Nucleus accumbens (tissue), 56 donors: ENCODE results near the gene DNAH6.
A peak's percentile ranks its signal among the peaks of the same experiment; 100 is the strongest.
"Not testable (repeated sequence)": the region's sequence is repeated elsewhere in the genome, so short reads cannot be mapped to it uniquely, and the experiment has no call there.

Source experiments
- DNase-seq, 56 donors: peaks; one replicate each; lab custom pipeline; 2025; lab: John Stamatoyannopoulos, UW

The DNAH6 gene

GRCh38 chr2:84498150-84498799, 18.0 kb upstream of the DNAH6 start:
- no peak for DNase-seq

DNA sequence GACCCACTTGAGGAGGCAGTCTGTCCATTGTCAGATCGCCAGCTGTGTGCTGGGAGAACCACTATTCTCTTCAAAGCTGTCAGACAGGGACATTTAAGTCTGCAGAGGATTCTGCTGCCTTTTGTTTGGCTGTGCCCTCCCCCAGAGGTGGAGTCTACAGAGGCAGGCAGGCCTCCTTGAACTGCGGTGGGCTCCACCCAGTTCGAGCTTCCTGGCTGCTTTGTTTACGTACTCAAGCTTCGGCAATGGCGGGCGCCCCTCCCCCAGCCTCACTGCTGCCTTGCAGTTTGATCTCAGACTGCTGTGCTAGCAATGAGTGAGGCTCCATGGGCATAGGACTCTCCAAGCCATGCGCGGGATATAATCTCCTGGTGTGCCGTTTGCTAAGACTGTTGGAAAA, 5.3 kb upstream of the DNAH6 start:
- DNase-seq: not testable (repeated sequence)

DNA sequence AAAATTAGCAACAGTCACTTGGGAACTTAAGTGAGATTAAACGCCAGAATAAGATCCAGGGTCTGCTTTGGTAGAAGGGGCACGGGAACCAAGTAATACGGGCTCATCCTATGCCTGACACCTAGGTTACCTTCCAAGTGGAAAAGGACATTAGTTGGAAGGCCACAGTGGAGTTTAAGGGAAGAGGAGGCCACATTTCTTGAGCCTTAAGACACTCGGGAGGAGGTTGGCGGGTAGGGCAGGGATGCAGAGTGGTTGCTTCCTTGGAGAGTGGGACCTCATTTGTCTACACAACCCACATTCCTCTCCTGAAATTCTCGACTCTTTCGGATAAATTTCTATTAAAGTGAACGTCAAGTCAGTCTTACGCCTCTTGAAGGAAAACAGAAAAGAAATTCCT, 510 bp upstream of the DNAH6 start:
- DNase-seq: no peak

DNA sequence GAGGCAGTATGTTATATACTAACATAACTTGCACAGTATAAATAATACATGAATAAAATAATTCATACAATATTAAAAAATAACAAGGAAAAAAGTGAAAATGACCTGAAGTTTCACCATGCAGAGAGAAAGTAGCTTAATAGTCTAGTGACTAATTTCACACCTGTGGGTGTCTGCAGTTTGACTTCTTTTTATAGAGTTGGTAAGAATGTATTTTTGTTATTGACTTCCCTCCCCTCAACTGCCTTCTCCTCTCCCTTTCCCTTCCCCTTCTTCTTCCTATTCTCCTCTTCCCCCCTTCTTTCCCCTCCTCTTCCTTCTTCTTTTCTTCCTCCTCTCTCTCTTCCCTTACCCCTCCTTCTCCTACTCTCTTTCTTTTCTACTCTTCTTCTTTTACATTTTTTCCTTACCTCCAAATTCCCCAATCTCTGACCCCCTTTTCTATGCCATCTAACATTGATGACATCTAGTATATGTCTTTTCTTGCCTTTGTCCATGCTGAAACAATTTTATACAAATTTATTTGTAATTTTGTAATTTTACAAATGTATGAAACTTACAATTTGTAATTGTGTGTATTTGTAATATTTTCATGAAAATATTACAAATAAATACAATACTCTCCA, 3.1 kb downstream of the DNAH6 start:
- no peak for DNase-seq

GRCh38 chr2:84526562-84526961, 10.3 kb downstream of the DNAH6 start:
- peak in 2 of 56 donors; percentile 0 to 15 for DNase-seq

DNA sequence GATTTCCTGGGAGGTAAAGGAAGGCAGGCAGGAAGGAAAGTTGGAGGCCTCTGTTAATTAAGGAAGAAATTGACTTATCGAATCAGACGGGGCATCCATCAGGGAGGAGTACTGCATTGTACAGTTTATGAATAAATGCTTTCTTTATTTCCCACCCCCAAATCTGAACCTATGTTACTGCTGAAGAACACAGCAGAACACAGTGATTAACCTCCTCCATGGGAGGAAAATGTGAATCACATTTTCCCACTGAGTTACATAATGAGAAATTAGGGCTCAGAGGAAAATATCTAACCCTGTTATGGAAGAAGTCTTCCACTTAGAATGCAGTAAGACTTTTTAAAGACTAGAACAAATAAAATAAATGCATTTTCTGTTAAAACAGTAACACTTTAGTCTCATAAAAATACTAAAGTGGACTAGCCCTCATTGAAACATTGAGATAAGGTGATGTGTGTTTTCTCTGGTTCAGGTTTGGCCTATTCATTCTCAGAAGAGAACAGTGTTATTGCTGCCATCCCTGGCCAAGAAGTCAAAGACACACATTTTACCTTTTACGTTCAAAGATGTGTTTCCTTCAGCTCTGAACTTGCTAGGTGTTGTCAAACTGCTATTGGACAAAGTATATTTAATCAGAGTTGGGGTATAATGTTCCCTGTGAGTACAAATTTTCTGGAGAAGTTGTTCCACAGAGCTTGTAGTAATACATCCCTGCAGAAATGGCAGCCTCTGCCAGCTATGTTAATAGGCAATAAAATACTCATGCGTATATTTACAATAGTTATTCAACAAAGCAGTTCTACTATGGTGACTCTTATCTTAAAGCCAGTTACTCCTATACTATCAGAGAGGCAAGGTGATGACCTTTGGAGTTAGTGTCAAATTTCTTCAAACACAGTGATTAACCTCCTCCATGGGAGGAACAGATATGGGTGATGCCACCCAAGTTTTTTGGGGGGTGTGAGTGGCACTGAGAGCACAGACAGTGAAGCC, 11.1 kb downstream of the DNAH6 start:
- DNase-seq: peak in 1 of 56 donors; percentile 30

DNA sequence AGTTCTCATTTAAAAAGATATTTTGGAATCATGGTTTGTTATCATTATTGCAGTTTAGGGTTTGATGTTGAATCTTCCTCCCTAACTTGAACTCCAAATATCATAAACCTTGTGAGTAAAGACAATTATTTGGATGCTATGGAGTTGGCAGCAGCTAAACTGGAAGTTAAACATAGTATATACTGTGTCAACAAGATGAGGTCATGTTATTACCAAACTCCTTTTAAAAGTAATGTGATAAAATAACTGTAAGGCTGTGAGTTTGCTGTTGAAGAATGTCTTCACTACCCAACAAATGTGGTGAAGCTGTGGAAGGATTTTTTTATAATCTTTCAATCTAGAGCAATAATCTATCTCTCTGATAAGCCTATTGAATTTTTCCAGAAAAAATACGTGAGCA, 16.0 kb downstream of the DNAH6 start:
- DNase-seq: no peak

DNA sequence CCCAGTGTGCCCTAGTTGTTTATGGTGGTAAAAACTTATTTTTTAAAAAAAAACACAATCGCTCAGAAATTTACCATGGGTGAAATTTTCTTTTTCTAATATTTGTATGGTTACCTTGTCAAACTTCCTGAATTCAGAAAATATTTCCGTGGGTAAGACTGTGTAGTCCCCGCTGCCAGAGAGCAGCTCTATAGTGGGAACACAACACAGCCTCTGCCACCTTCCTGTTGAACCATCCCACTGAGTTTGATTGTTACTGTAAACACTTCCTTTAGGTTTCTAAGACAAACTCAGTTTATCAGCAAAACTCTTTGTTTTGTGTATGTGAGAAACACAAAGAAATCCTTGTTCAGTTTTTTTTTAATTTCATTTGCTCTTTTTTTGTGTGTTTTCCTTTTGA, 17.9 kb downstream of the DNAH6 start:
- no peak for DNase-seq

DNA sequence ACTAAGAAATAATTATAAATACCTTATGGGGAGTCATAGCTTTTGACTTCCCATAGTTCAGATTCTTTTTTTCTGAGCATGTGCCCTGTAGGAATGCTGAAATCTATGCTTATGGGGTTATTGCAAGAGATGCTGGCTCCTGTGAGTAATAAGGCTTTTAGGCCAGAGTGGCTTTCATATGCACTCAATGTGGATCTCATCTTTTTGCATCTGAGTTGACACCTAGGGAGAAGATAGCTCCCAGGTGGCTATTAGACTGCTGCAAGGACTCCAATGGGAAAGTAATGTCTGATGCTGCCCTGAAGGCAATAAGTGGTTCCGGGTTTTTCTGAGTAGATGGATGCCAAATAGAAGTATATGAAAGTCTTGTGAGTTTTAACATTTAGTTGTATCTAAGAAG, 21.0 kb downstream of the DNAH6 start:
- no peak for DNase-seq

GRCh38 chr2:84539729-84540128, 23.4 kb downstream of the DNAH6 start:
- DNase-seq: no peak

DNA sequence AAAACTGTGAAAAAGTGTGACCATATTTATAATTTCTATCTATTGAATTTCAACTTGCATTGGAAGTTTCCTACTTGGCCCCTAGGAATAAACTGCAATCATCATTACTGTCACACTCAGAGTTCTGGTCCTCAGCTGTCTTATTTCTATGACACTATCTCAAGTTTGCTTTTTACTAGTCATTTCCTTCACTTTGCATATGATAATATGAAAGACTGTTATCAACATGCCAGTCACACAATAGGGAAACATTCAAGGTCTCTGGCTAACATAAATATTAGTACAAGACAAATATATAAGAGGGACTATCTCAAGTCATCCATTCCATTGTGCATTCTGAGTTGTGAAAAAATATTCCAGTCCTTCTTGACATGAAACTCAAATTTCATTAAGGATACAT, 28.7 kb downstream of the DNAH6 start:
- DNase-seq: no peak

DNA sequence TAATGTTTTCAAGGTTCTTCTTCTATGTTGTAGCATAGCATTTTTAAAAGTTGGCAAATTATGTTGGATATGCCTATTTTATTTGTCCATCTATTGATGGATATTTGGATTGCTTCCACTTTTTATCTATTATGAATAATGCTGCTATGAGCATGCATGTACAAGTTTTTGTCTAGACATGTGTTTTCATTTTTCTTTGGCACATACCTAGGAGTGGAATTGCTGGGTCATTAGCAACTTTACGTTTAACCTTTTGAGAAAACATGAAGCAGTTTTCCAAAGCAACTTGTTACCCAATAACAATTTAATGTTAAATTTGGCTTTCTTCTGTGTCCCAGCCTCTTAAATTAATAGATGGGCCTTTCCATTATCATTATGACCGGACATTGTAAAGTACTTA, 30.3 kb downstream of the DNAH6 start:
- no peak for DNase-seq

DNA sequence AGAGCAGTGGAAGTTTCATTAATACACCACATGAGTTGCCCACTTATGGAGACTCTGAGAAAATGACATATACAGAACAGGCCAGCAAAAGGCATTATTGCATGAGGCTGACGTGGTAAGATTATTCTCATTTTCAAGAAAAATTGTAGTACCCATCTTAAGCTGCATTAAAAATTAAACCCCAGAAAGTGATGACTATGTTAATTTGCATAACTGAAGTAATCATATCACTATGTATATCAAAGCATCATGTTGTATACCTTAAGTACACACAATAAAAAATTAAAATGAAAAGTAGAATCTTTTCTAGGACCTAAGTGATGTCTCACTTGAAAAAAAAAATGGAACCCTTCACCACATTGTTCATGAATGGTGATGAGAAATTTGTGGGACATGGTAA, 32.0 kb downstream of the DNAH6 start:
- DNase-seq: no peak

GRCh38 chr2:84550916-84551315, 34.6 kb downstream of the DNAH6 start:
- peak in 4 of 56 donors; percentile 10 to 56 (median 24) for DNase-seq

GRCh38 chr2:84551526-84551925, 35.2 kb downstream of the DNAH6 start:
- not testable (repeated sequence) for DNase-seq

DNA sequence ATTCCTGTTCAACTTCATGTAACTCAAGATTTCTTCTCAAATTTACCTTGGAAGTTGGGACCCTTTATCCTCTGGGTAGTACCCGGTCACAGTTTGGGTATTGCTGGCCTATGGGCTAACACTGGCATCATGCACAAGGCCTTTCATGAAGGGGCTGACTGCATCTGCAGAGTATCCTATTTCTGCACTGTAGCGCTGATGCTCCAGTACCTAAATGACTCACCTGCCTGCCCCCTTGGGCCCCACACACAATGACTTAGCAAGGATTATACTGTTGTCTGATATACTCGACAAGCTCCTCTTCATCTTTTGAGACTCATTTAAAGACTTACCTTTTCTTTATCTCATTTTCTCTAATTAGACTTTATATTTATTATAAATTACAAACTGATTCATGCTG, 39.9 kb downstream of the DNAH6 start:
- peak in 9 of 56 donors; percentile 1 to 31 (median 7) for DNase-seq

DNA sequence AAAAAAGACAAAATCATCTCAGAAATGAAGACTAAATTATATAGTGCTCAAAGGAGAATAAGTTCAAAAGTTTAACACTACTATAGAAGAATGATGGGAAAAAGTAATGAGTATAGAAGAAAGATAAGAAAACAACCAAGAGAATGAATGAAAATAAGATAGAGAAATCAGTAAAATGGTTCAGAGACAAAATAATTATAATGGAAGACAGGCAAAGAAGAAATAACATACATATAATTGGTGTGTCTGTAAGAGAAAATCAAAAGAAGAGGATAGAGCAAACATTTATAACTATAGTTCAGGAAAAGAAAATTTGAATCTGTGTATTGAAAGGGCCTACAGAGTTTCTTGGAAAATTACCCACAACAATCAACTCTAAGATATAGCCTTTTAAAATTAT, 43.5 kb downstream of the DNAH6 start:
- no peak for DNase-seq

DNA sequence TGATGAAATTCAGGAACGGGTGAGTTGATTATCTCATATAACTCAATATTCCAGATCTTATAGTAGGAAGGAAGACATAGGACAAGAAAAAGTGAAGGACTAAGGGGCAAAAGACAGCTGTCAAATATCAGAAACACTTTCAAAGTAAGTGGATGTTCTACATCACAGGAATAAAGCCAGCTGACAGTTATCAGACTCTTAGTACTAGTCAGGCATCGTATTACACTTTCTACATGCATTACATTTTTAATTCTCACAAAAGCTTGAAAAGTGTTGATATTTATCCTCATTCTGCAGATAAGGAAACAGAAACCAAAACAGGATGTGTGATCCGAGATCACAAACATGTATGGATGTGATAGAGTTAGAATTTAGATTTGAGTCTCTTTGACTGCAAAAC, 63.4 kb downstream of the DNAH6 start:
- no peak for DNase-seq

DNA sequence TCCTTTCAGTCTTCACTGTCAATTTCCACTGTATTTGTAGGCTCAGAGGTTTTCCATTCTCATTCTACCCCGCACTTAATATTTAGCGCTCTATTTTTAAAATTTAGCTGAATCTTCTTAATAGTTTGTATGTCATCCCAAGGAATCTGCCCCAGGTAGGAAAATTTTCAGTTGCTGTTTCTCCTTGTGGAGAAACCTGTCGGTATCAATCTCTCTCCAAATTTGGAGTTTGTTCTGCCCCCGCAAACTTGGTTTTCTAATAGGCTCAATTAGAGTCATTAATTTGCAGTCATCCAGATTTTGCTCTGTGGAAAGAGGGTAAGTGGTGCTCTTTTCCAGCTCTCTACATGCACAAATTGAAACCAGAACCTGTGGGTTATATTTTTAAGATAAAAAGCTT, 87.6 kb downstream of the DNAH6 start:
- peak in 1 of 56 donors; percentile 0 for DNase-seq

GRCh38 chr2:84613082-84613481, 96.8 kb downstream of the DNAH6 start:
- DNase-seq: no peak

DNA sequence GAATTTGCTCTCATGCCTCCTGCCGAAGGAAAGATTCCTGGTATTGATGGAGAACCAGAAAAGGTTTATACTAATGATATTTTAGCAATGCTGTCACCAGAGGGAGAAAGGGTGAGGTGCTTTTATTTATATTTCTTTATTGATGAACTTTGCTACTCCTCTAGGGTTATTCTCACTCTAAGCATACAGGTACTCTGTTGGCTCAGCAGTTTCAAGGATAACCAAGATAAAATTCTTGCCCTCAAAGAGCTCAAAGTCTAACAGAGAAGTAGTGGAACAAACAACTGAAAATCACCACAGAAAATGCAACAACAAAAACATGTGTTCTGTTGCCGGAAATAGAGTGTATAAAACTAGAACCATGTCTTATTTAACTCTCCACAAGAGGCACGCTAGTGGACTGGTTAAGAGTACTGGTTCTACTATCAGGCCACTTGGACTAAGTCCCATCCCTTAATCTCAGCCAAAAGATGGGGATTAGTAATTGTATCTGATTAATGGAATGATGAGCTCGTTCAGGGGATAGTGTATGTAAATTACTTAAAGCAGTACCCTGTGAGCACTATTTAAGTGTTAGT, 103.6 kb downstream of the DNAH6 start:
- no peak for DNase-seq
